ENCODE results near the gene PRKCA. TPM values are rescaled to one million over a fixed set of nuclear protein-coding genes. Genes with fewer than 3 reads are reported as not detected.

Gene PRKCA
- total RNA-seq, 1 donor from 2014 or later, result 29.0 TPM

DNA sequence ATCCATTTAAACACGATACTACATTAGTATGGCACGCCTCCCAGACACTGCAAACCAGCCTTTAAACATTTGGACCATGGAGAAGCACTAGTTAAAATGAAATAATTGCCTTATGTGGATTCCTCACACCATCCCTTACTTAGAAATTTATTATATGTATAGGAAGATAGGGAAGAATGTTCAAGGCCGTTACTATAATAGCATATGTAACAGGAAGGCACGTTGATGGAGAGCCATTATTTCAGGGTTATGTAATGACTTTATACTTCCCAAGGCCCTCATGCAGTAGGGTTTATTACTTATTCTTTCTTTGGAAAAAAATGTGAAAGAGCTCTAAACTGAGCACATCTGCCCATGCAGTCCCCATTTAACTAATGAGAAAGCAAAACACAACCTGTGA, 435.9 kb downstream of the PRKCA start:
- no peak for DNase-seq
- TF ChIP-seq, protein P1, sequence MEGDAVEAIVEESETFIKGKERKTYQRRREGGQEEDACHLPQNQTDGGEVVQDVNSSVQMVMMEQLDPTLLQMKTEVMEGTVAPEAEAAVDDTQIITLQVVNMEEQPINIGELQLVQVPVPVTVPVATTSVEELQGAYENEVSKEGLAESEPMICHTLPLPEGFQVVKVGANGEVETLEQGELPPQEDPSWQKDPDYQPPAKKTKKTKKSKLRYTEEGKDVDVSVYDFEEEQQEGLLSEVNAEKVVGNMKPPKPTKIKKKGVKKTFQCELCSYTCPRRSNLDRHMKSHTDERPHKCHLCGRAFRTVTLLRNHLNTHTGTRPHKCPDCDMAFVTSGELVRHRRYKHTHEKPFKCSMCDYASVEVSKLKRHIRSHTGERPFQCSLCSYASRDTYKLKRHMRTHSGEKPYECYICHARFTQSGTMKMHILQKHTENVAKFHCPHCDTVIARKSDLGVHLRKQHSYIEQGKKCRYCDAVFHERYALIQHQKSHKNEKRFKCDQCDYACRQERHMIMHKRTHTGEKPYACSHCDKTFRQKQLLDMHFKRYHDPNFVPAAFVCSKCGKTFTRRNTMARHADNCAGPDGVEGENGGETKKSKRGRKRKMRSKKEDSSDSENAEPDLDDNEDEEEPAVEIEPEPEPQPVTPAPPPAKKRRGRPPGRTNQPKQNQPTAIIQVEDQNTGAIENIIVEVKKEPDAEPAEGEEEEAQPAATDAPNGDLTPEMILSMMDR (IDR thresholded peaks at IDR 0.05), result no peak
- Histone ChIP-seq H3K27me3 (ENCODE audit: low read depth) (no peaks in the 10 kb centered on the region), H3K36me3 (peaks cover 40% of the 10 kb centered on the region), H3K9me3 (no peaks in the 10 kb centered on the region), H3K4me1 (no peaks in the 10 kb centered on the region), H3K27ac (no peak overlapping the region), H3K4me3 (no peak overlapping the region)
- no peak for ATAC-seq
- intact Hi-C loops (cut with DNase I), result no loop called here

DNA sequence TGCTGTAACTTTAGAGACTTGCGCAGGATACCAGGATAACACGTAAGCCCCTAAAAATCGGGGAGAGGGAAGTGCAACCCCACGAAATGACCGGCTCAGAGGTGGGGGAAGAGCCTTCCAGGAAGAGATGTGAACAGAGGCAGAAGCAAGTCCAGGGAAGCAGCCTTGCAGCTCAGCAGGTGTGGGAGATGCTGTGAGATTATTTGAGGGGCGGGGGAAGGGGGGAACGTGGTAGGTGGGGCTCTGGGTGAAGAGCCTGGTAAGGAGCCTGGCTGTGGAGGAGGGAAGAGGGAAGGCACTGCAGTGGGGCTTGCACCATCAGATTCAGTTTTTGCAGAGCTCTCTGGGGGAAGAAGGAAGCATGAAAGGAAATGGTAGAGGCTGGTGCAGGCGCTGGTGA, 437.1 kb downstream of the PRKCA start:
- ATAC-seq, result no peak
- intact Hi-C loops (cut with DNase I), result no loop called here

DNA sequence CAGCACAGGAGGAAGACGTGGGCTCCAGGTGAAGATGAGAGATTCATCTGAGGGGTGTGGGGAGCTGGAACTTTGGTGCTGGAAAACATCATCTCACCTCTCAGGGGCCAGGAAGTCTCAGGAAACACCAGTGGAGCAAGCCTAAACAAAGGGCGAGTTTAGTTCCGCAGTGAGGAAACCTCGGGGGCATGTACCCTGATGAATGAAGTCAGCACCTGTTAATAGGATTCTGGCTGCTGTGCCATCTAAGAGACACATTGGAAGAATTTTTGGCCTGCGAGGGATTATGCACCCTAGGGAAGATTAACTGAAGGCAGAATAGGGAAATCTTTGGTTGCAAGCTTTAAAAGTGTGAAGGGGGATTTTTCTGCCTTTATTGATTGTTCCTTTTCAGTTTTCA, 437.8 kb downstream of the PRKCA start:
- no peak for DNase-seq
- no peaks in the 10 kb centered on the region for H3K4me1 ChIP-seq
- no peaks in the 10 kb centered on the region for H3K27me3 ChIP-seq (ENCODE audit: low read depth)
- H3K27ac ChIP-seq, result no peak overlapping the region
- H3K4me3 ChIP-seq, result no peak overlapping the region
- intact Hi-C loops (cut with DNase I), result no loop called here
- ATAC-seq, result no peak
- TF ChIP-seq, protein P1 (IDR thresholded peaks at IDR 0.05), result no peak
- H3K9me3 ChIP-seq, result no peaks in the 10 kb centered on the region
- H3K36me3 ChIP-seq, result peaks cover 36% of the 10 kb centered on the region

More for the DNA sequence above, 437.1 kb downstream of the PRKCA start:
- no peaks in the 10 kb centered on the region for H3K9me3 ChIP-seq
- DNase-seq, result no peak
- H3K4me3 ChIP-seq, result no peak overlapping the region
- TF ChIP-seq, protein P1 (IDR thresholded peaks at IDR 0.05), result no peak
- H3K36me3 ChIP-seq, result peaks cover 36% of the 10 kb centered on the region
- H3K4me1 ChIP-seq, result no peaks in the 10 kb centered on the region
- no peak overlapping the region for H3K27ac ChIP-seq
- H3K27me3 ChIP-seq (ENCODE audit: low read depth), result no peaks in the 10 kb centered on the region

DNA sequence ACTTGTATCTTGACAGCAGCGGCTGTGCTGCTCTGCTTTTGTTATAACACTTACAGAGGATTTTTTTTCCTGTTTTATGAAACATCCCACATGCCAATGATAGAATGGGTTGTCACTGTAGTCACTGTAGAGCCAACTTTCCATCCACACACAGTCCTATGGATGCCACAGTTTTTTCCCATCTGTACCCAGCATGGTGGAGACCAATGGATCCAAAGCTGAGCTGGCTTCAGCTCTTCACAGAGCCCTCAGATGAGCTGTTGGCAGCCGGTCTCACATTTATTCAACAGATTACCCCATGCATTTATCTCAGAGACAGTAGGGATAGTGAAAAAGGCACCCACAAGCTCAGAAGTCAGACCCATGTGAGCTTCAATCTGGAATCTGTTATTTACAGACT, 441.1 kb downstream of the PRKCA start:
- Histone ChIP-seq H3K36me3 (peaks cover 35% of the 10 kb centered on the region), H3K27me3 (ENCODE audit: low read depth) (no peaks in the 10 kb centered on the region), H3K4me3 (no peak overlapping the region), H3K4me1 (no peaks in the 10 kb centered on the region), H3K27ac (no peak overlapping the region), H3K9me3 (no peaks in the 10 kb centered on the region)
- TF ChIP-seq, protein P1 (IDR thresholded peaks at IDR 0.05), result no peak
- ATAC-seq (no peak), DNase-seq (no peak)
- intact Hi-C loops (cut with DNase I), result no loop called here

DNA sequence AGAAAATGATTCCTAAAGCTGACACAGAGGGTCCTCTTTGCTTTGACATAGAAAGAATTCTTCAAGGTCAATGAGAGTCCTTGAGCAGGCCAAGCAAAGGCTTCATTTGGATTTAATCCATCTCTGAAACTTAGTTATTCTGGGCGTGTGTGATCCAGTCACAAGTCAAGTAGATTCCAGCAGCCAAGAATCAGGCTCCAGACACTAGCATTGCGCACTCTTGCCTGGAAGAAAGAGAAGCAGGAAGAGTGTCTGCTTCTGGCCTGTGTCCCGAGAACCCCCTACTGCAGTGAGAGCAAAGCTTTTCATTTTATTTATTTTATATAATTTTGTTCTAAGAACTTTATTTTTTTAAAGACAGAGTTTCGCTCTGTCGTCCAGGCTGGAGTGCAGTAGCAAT, 444.3 kb downstream of the PRKCA start:
- Histone ChIP-seq H3K27me3 (ENCODE audit: low read depth) (no peaks in the 10 kb centered on the region), H3K9me3 (no peaks in the 10 kb centered on the region), H3K4me1 (no peaks in the 10 kb centered on the region), H3K36me3 (peaks cover 24% of the 10 kb centered on the region), H3K27ac (no peak overlapping the region), H3K4me3 (no peak overlapping the region)
- ATAC-seq (no peak), DNase-seq (no peak)
- TF ChIP-seq, protein P1 (IDR thresholded peaks at IDR 0.05), result no peak
- intact Hi-C loops (cut with DNase I), result no loop called here
